RWPE1 (cell line): ENCODE results near the gene SSBP3.

Experiments used
- CTCF ChIA-PET: fragments of 350-600 bp; sonication (Branson Sonifier 250); formaldehyde crosslinking; extraction: SDS; loops from one replicate; lab custom pipeline; 2021; lab: Yijun Ruan, JAX
- POLR2A ChIA-PET: fragments of 400-600 bp; formaldehyde crosslinking; extraction: SDS; loops from one replicate; lab custom pipeline; 2020; ENCODE audit warnings: antibody characterized with exemption; ENCODE audit not compliant: low non-redundant PET; lab: Yijun Ruan, JAX
- DNase-seq: peaks from one replicate; pipeline ENCODE4 v3.0.0; 2012; ENCODE audit warnings: low spot score
- H3K27ac ChIP-seq: fragments of 450-650 bp; 2 replicates; pipeline ENCODE4 v1.5.1; 2017
- CTCF ChIP-seq: fragments of 450-650 bp; conservative IDR thresholded peaks from 2 replicates; pipeline ENCODE4 v1.5.1; 2017; ENCODE audit warnings: low read depth, mild to moderate bottlenecking

The SSBP3 gene

GRCh38 chr1:54262244-54262643, 143.9 kb downstream of the SSBP3 start:
- ChIA-PET POLR2A (no interaction called here), CTCF (interaction anchor here (0.6 kb wide), 1 partner anchor 24 kb away, joined by 3 read pairs; no protein-coding TSS in a partner anchor)
- TF ChIP-seq CTCF = no peak
- no peak overlapping the region for H3K27ac ChIP-seq
- no peak for DNase-seq

- TF ChIP-seq CTCF = no peak
- ChIA-PET POLR2A (no interaction called here), CTCF (no interaction called here)
- no peak overlapping the region for H3K27ac ChIP-seq
- no peak for DNase-seq
These were observed 145.4 kb downstream of the SSBP3 start for GRCh38 chr1:54260810-54261209.

- H3K27ac ChIP-seq = no peak overlapping the region
- TF ChIP-seq CTCF = no peak
- CTCF ChIA-PET = interaction anchor here (0.5 to 0.6 kb wide), 2 partner anchors 56 to 189 kb away, joined by 3 read pairs; no protein-coding TSS in a partner anchor
- no peak for DNase-seq
- POLR2A ChIA-PET = no interaction called here
These were observed 146.6 kb downstream of the SSBP3 start for GRCh38 chr1:54259546-54260140.

GRCh38 chr1:54257876-54258275, 148.3 kb downstream of the SSBP3 start:
- POLR2A ChIA-PET = no interaction called here
- H3K27ac ChIP-seq = no peak overlapping the region
- no peak for DNase-seq
- CTCF ChIA-PET = no interaction called here
- no peak for TF ChIP-seq CTCF

- DNase-seq = no peak
- no peak for TF ChIP-seq CTCF
- no peak overlapping the region for H3K27ac ChIP-seq
- ChIA-PET POLR2A (no interaction called here), CTCF (no interaction called here)
These were observed 148.9 kb downstream of the SSBP3 start for GRCh38 chr1:54257346-54257620.

- DNase-seq = no peak
- H3K27ac ChIP-seq = no peak overlapping the region
- no peak for TF ChIP-seq CTCF
- ChIA-PET POLR2A (no interaction called here), CTCF (no interaction called here)
These were observed 149.5 kb downstream of the SSBP3 start for GRCh38 chr1:54256522-54257345.
